MCF 10A (cell line): ENCODE data around the gene LYRM2. TPM values are rescaled to one million over a fixed set of nuclear protein-coding genes. Genes with fewer than 3 reads are reported as not detected.

Source experiments
- BruUV-seq: library from RNA; stranded (reverse); fragments of 400-500 nt; replicated peaks from 2 replicates; lab custom pipeline; 2021; lab: Mats Ljungman, UMichigan
- CTCF ChIA-PET: fragments of 300-600 bp; sonication (Branson Sonifier 250); formaldehyde crosslinking; extraction: SDS; loops from one replicate; lab custom pipeline; 2021; ENCODE audit warnings: antibody characterized with exemption, inconsistent platforms; lab: Yijun Ruan, JAX
- POLR2A ChIA-PET: fragments of 300-600, 350-650 bp; sonication (Branson Sonifier 250); formaldehyde crosslinking; extraction: SDS; loops from one replicate; lab custom pipeline; 2020; ENCODE audit warnings: antibody characterized with exemption, inconsistent platforms; lab: Yijun Ruan, JAX
- DNase-seq: peaks from one replicate; pipeline ENCODE4 v3.0.0-alpha.2; 2018; ENCODE audit not compliant: unreplicated experiment
- H3K27ac Mint-ChIP-seq: one replicate; pipeline ENCODE4 v1.8.0; 2022; ENCODE audit warnings: mild to moderate bottlenecking, low read depth, mixed read lengths; ENCODE audit not compliant: unreplicated experiment
- H3K27me3 Mint-ChIP-seq: one replicate; pipeline ENCODE4 v1.8.0; 2022; ENCODE audit warnings: mixed read lengths; ENCODE audit not compliant: insufficient read depth, unreplicated experiment
- H3K36me3 Mint-ChIP-seq: one replicate; pipeline ENCODE4 v1.8.0; 2022; ENCODE audit warnings: mild to moderate bottlenecking, moderate library complexity, mixed read lengths; ENCODE audit not compliant: insufficient read depth, unreplicated experiment
- H3K4me1 Mint-ChIP-seq: one replicate; pipeline ENCODE4 v1.8.0; 2022; ENCODE audit warnings: mixed read lengths; ENCODE audit not compliant: insufficient read depth, unreplicated experiment
- H3K4me3 Mint-ChIP-seq: one replicate; pipeline ENCODE4 v1.8.0; 2022; ENCODE audit warnings: mild to moderate bottlenecking, moderate library complexity, mixed read lengths; ENCODE audit not compliant: unreplicated experiment
- H3K9me3 Mint-ChIP-seq: one replicate; pipeline ENCODE4 v1.8.0; 2022; ENCODE audit warnings: mixed read lengths; ENCODE audit not compliant: unreplicated experiment
- intact Hi-C: fragments of 100-400 bp; cut with micrococcal nuclease; formaldehyde crosslinking; loops from 2 replicates; pipeline ENCODE4 v1.14.1; 2022
- total RNA-seq: library from RNA; stranded (reverse); gene quantifications from 2 replicates; pipeline ENCODE4 v1.2.3, GENCODE V29; 2022
- TF ChIP-seq, protein P1 (sequence below): fragments of 200-600 bp; IDR thresholded peaks from one replicate; pipeline ENCODE4 v1.8.0; 2022; ENCODE audit warnings: antibody characterized with exemption, mild to moderate bottlenecking; ENCODE audit not compliant: unreplicated experiment

The LYRM2 gene
- total RNA-seq, 1 experiment from 2014 or later, result 41.1 TPM

DNA sequence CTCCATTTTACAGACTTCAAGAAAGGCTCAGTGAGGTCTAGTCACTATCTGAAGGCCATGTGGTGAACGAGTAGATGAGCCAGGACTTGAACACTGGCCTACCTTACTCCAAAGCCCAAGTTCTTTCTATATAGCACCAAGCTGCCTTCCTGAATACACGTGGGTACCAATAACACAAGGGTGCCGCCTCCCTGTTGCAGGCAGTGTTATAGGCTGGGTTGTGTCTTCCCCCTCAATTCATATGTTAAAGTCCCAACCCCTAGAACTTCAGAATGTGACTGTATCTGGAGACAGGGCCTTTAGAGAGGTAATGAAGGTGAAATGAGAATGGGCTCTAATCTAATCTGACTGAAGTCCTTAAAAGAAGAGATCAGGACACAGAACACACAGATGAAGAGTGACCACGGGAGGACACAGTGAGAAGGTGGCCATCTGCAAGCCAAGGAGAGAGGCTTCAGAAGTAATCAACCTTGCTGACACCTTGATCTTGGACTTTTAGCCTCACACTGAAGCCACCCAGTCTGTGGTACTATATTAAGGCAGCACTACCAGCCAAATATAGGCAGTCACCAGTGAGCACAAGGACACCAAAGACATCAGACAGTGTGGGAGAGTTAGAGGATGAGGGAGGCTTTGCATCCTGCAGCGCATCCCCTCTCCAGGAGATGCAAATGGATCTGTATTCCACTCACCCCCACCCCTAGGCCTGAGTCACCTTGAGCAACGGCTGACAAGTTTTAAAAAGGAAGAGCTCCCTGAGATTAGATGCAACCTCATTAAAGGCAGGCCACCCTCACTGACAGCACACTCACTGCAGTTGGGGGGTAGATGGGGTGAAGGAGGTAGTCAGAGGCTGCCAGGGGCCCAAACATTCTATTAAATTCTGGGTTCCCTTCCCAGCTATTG lies 40.9 kb upstream of the LYRM2 start:
- Mint-ChIP-seq H3K27ac (no peak overlapping the region), H3K9me3 (no peaks in the 10 kb centered on the region), H3K27me3 (no peaks in the 10 kb centered on the region), H3K4me1 (no peaks in the 10 kb centered on the region), H3K4me3 (no peak overlapping the region), H3K36me3 (peaks cover 92% of the 10 kb centered on the region)
- TF ChIP-seq, protein P1, sequence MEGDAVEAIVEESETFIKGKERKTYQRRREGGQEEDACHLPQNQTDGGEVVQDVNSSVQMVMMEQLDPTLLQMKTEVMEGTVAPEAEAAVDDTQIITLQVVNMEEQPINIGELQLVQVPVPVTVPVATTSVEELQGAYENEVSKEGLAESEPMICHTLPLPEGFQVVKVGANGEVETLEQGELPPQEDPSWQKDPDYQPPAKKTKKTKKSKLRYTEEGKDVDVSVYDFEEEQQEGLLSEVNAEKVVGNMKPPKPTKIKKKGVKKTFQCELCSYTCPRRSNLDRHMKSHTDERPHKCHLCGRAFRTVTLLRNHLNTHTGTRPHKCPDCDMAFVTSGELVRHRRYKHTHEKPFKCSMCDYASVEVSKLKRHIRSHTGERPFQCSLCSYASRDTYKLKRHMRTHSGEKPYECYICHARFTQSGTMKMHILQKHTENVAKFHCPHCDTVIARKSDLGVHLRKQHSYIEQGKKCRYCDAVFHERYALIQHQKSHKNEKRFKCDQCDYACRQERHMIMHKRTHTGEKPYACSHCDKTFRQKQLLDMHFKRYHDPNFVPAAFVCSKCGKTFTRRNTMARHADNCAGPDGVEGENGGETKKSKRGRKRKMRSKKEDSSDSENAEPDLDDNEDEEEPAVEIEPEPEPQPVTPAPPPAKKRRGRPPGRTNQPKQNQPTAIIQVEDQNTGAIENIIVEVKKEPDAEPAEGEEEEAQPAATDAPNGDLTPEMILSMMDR, result no peak
- DNase-seq, result no peak
- ChIA-PET CTCF (interaction anchor here (0.6 to 1.8 kb wide), 4 partner anchors 10 to 893 kb away, joined by 3 to 5 read pairs (median 4); no protein-coding TSS in a partner anchor), POLR2A (interaction anchor here (0.8 kb wide), 1 partner anchor 41 kb away, joined by 3 read pairs; the partner anchor contains the start of gene LYRM2)
- intact Hi-C loops, result no loop called here
- BruUV-seq, result no TSS peak

DNA sequence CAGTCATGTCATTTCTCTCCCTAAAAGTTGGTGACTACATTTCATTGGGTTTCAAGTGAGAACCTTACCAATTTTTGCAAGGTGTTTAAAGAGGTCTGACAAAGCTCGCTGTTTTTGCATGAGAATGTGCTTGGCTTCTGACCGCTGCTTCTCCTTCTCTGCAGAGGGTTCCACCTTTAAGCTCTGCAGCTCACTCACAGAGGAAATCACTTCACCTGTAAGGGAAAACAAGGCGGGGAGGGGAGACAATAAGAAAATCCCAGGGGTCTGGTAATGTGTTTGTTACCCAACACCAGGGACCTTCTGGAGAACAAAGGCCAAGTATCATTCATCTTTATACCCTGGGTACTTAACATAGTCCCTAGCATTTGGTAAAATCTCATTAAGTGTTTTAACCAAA lies 40.0 kb upstream of the LYRM2 start:
- Mint-ChIP-seq H3K9me3 (no peaks in the 10 kb centered on the region), H3K4me1 (no peaks in the 10 kb centered on the region), H3K4me3 (no peak overlapping the region), H3K27ac (no peak overlapping the region), H3K27me3 (no peaks in the 10 kb centered on the region), H3K36me3 (peaks cover 90% of the 10 kb centered on the region)
- DNase-seq, result no peak
- ChIA-PET CTCF (interaction anchor here (1.8 kb wide), 1 partner anchor 9 kb away, joined by 5 read pairs; no protein-coding TSS in a partner anchor), POLR2A (no interaction called here)
- TF ChIP-seq, protein P1, result no peak
- intact Hi-C loops, result no loop called here
- BruUV-seq, result no TSS peak

DNA sequence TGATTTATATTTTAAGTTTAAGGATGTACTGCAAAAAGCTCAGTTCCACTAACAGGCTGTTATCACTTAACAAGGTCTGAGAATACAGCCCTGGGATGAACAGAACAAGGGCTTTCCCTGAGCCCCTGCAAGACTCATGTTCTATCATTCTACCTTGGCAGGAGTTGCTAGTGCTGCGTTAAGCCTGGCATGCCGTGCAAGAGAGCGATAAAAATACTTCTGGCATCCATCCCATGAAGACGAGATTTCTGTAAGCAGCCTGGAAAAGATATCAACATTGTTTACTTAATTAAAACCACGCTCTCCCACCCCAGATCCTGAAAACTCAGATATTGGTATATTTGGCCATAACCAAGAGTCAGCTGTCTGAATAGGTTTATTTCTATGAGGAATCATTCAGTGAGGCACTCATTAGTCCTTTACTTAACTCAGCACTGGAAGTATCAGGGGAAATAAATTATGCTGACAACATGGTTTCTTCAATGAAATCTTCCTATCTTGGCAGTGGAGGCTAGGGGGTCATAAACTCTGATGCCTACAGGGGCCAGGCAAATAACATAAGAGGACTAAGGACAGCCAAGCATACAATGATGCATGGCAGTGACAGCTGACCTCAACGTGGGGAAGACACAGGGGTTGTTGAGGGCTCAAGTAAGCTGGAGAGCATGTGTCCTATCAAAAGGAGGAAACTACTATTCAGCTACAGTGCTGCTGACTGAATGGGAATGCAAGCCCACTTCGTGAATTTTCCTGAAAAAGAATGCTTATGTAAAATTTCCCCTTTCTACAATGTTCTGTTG lies 37.6 kb upstream of the LYRM2 start:
- TF ChIP-seq, protein P1, result no peak
- ChIA-PET POLR2A (no interaction called here), CTCF (no interaction called here)
- Mint-ChIP-seq H3K27ac (no peak overlapping the region), H3K4me3 (no peak overlapping the region), H3K9me3 (no peaks in the 10 kb centered on the region), H3K4me1 (no peaks in the 10 kb centered on the region), H3K36me3 (peaks cover 88% of the 10 kb centered on the region), H3K27me3 (no peaks in the 10 kb centered on the region)
- BruUV-seq, result no TSS peak
- intact Hi-C loops, result no loop called here
- DNase-seq, result no peak
